SK-N-SH (cell line): ENCODE results near the gene LRP1-AS.

Experiments used
- CTCF ChIP-seq: fragments of 200-600 bp; sonication (generic); IDR thresholded peaks from 2 replicates; pipeline ENCODE4 v1.6.1; 2017; ENCODE audit warnings: antibody characterized with exemption, mild to moderate bottlenecking, moderate library complexity
- EZH2phosphoT487 ChIP-seq: fragments of 200-600 bp; sonication (generic); IDR thresholded peaks from 2 replicates; pipeline ENCODE4 v1.6.1; 2017; ENCODE audit warnings: low read depth, mixed run types, mild to moderate bottlenecking, antibody characterized with exemption, moderate library complexity, borderline replicate concordance
- FOXM1 ChIP-seq: IDR thresholded peaks from 2 replicates; pipeline ENCODE4 v1.4.0; 2012; ENCODE audit warnings: low read depth, mild to moderate bottlenecking
- JUND ChIP-seq: IDR thresholded peaks from 2 replicates; pipeline ENCODE4 v1.4.0; 2012
- NFIC ChIP-seq: IDR thresholded peaks from 2 replicates; pipeline ENCODE4 v1.4.0; 2012; ENCODE audit warnings: borderline replicate concordance
- POLR2AphosphoS5 ChIP-seq: IDR thresholded peaks from 2 replicates; pipeline ENCODE4 v1.6.1; 2012; ENCODE audit warnings: low read depth, low read length
- RCOR1 ChIP-seq: fragments of 150-350 bp; IDR thresholded peaks from 2 replicates; pipeline ENCODE4 v1.6.1; 2017; ENCODE audit warnings: antibody characterized with exemption, low read length
- RFX5 ChIP-seq: IDR thresholded peaks from 2 replicates; pipeline ENCODE4 v1.6.1; 2012; ENCODE audit warnings: mild to moderate bottlenecking, improper control_type of control experiment, low read length
- ZBTB33 ChIP-seq: IDR thresholded peaks from 2 replicates; pipeline ENCODE4 v1.4.0; 2012; ENCODE audit warnings: low read depth, borderline replicate concordance
- TF ChIP-seq, protein P1 (sequence below): IDR thresholded peaks from 2 replicates; pipeline ENCODE4 v1.4.0; 2012; ENCODE audit warnings: low read depth

GRCh38 chr12:57179331-57180086 lies 32.1 kb upstream of the LRP1-AS start:
- no peak for TF ChIP-seq RFX5
- no peak for TF ChIP-seq CTCF
- TF ChIP-seq EZH2phosphoT487 = no peak
- TF ChIP-seq ZBTB33 = no peak
- no peak for TF ChIP-seq NFIC
- no peak for TF ChIP-seq POLR2AphosphoS5
- TF ChIP-seq, protein P1, sequence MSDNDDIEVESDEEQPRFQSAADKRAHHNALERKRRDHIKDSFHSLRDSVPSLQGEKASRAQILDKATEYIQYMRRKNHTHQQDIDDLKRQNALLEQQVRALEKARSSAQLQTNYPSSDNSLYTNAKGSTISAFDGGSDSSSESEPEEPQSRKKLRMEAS = no peak
- no peak for TF ChIP-seq RCOR1
- no peak for TF ChIP-seq JUND
- TF ChIP-seq FOXM1 = no peak
